ENCODE measurements around the gene TMTC4.
"Not testable (repeated sequence)": the region's sequence is repeated elsewhere in the genome, so short reads cannot be mapped to it uniquely, and the experiment has no call there.

The TMTC4 gene

DNA sequence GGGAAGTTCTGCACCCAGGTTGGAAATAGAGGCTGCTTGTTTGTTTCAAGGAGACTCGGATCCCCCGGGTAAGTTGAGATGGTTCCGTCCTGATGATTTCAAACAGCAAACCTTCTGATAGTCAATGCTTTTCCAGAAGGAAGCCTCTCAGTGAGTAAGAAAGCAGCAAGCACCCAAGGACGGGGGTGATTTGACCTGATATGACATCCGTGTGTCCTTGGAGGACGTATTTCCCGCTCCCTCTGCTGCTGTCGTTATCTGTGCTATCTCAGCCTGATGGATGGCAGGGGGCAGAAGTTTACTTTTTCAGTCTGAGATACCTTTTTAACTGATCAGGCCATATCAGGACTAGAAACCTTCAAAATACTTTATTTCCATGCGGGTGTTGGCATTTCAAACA is 80.3 kb downstream of the TMTC4 start:
- no peak overlapping the region for H3K4me3 ChIP-seq (ENCODE audit: low read length in 2 of 2)

DNA sequence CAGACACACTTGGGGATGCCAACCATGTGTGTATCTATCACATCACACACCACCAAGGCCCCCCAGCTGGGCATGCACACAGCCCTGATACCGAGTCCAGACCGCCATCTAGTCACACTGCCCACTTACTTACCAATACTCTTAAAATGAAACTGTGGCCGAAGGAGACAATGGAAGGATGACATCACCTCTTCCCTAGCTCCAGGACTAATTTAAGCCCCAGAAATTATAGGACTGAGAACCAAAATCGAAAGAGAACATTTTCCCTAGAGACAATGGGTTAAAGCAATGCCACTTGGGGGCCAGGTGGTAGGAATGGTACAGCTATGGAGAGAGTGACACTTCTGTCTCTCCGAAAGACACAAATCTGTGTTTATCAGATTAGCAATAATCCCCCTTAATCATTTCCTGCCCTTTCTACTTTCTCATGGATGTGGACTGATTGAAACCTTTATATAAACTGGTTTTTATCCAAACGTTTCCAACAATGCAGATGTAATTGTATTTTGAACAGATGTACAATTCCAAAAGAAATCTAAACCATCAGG is 85.3 kb downstream of the TMTC4 start:
- H3K27me3 ChIP-seq (ENCODE audit: control insufficient read depth in 2 of 2, insufficient read depth in 2 of 2, low read length in 2 of 2) = no peaks in the 10 kb centered on the region
- peaks cover 5 to 6% of the 10 kb centered on the region in 2 donors for H3K4me1 ChIP-seq (ENCODE audit: control insufficient read depth in 2 of 2, insufficient read depth in 2 of 2, low read length in 2 of 2)
- H3K27ac ChIP-seq (ENCODE audit: low read depth in 2 of 2, low read length in 2 of 2) = no peak overlapping the region
- H3K36me3 ChIP-seq (ENCODE audit: control insufficient read depth in 2 of 2, insufficient read depth in 2 of 2, low read length in 2 of 2) = no peaks in the 10 kb centered on the region
- H3K9me3 ChIP-seq (ENCODE audit: control insufficient read depth in 2 of 2, low read length in 2 of 2) = no peaks in the 10 kb centered on the region
- H3K4me3 ChIP-seq (ENCODE audit: low read length in 2 of 2) = peak overlapping the region in 1 of 2 donors; percentile 80
- no peak overlapping the region for H3K9ac ChIP-seq (ENCODE audit: low read depth in 1 of 2, low read length in 2 of 2)

More for the DNA sequence above, 80.3 kb downstream of the TMTC4 start:
- Histone ChIP-seq H3K9ac (ENCODE audit: low read depth in 1 of 2, low read length in 2 of 2) (no peak overlapping the region), H3K27ac (ENCODE audit: low read depth in 2 of 2, low read length in 2 of 2) (no peak overlapping the region), H3K36me3 (ENCODE audit: control insufficient read depth in 2 of 2, insufficient read depth in 2 of 2, low read length in 2 of 2) (no peaks in the 10 kb centered on the region), H3K4me1 (ENCODE audit: control insufficient read depth in 2 of 2, insufficient read depth in 2 of 2, low read length in 2 of 2) (no peaks in the 10 kb centered on the region), H3K9me3 (ENCODE audit: control insufficient read depth in 2 of 2, low read length in 2 of 2) (no peaks in the 10 kb centered on the region), H3K27me3 (ENCODE audit: control insufficient read depth in 2 of 2, insufficient read depth in 2 of 2, low read length in 2 of 2) (no peaks in the 10 kb centered on the region)

DNA sequence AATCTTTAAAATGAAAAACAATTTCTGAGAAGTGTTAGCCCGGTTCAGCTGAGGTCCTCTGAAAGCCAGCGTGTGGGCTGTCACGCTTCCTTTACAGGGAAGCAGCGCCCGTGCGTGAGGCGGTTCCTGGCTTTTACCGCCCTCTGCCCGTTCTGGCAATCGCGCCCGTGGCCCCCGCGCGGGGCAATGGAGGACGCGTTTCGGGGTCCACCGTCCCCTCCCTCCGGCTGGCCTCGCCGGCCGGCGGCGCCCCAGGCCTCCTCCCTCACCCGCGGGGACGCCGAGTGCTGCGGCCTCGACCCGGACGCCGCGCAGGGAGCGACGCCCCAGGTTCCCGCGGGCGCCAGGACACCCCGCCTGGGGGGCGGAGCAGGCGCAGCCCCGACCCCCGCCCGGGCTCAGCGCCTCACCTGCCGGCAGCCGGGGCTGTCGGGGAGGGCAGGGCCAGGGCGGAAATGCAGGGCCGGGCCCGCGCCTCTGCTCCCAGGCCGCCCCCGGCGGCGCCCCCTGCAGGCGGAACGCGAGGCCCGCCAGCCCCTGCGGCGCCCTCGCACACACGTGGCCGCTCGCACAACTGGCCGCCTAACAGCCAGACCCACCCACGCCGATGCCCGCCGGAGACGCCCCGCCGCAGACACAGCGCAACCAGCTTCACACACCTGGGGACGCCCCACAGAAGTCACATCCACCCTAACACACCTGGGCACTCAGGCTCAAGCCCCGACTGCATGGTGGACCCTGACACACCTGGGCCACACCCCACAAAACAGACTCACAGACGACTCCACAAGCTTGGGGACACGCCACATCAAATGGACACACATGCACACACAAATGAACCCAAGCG is 86.0 kb downstream of the TMTC4 start, which contains the start of gene GGACT:
Gene GGACT (minus strand): TSS at position 459 of the 847 bp plus-strand sequence. CDS start 56,198 bp downstream, outside the sequence.
- H3K9ac ChIP-seq (ENCODE audit: low read depth in 1 of 2, low read length in 2 of 2) = peak within 1 kb of the TSS; percentile 75 to 81
- no peaks in the 10 kb centered on the region for H3K27me3 ChIP-seq (ENCODE audit: control insufficient read depth in 2 of 2, insufficient read depth in 2 of 2, low read length in 2 of 2)
- no peaks in the 10 kb centered on the region for H3K9me3 ChIP-seq (ENCODE audit: control insufficient read depth in 2 of 2, low read length in 2 of 2)
- H3K27ac ChIP-seq (ENCODE audit: low read depth in 2 of 2, low read length in 2 of 2) = peak within 1 kb of the TSS; percentile 65 to 67
- H3K4me1 ChIP-seq (ENCODE audit: control insufficient read depth in 2 of 2, insufficient read depth in 2 of 2, low read length in 2 of 2) = peaks cover 5 to 6% of the 10 kb centered on the region in 2 donors
- peak within 1 kb of the TSS; percentile 73 to 80 for H3K4me3 ChIP-seq (ENCODE audit: low read length in 2 of 2)
- no peaks in the 10 kb centered on the region for H3K36me3 ChIP-seq (ENCODE audit: control insufficient read depth in 2 of 2, insufficient read depth in 2 of 2, low read length in 2 of 2)

DNA sequence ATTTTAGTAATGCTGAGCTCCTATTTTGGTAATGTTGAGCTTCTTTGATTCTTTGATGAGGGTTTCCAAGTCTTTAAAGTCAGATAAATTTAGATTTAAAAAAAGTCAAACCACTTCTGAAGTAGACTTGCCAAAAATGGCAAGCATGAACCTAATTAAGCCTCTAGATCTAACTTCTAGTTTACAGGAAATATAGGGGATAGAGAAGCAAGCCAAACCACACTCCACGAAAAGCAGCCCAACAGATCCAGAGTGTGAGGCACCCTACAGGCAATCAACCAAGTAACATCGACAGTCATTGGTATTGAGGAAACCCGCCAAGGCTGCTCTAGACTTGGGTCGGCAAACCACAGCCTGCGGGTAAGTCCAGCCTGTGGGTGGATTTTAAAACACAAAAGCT is 89.7 kb downstream of the TMTC4 start:
- Histone ChIP-seq H3K36me3 (ENCODE audit: control insufficient read depth in 2 of 2, insufficient read depth in 2 of 2, low read length in 2 of 2) (peaks cover 7 to 12% of the 10 kb centered on the region in 2 donors), H3K27me3 (ENCODE audit: control insufficient read depth in 2 of 2, insufficient read depth in 2 of 2, low read length in 2 of 2) (no peaks in the 10 kb centered on the region)

DNA sequence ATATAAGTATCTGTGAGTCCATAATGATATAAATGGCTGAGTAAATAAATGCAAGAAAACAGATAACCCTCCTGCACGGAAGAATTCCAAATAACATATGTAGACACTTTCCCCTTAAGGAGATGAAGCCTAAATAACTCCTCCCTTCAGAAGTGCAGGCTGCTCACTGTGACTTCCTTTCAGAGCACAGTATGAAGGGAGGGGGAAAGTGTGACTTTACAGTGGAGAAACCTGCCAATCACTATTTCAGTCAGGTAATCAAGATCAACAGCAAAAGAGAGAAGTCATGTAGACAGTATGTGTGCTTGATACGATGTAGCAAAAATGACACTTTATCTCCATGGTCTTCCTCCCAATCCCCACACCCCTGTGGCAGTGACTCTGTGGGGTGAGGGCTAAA is 93.1 kb downstream of the TMTC4 start:
- H3K36me3 ChIP-seq (ENCODE audit: control insufficient read depth in 2 of 2, insufficient read depth in 2 of 2, low read length in 2 of 2) = peaks cover 7 to 12% of the 10 kb centered on the region in 2 donors
- no peaks in the 10 kb centered on the region for H3K4me1 ChIP-seq (ENCODE audit: control insufficient read depth in 2 of 2, insufficient read depth in 2 of 2, low read length in 2 of 2)

More for the DNA sequence above, 89.7 kb downstream of the TMTC4 start:
- Histone ChIP-seq H3K9ac (ENCODE audit: low read depth in 1 of 2, low read length in 2 of 2) (no peak overlapping the region), H3K27ac (ENCODE audit: low read depth in 2 of 2, low read length in 2 of 2) (no peak overlapping the region), H3K4me1 (ENCODE audit: control insufficient read depth in 2 of 2, insufficient read depth in 2 of 2, low read length in 2 of 2) (peaks cover 5 to 6% of the 10 kb centered on the region in 2 donors), H3K4me3 (ENCODE audit: low read length in 2 of 2) (no peak overlapping the region), H3K9me3 (ENCODE audit: control insufficient read depth in 2 of 2, low read length in 2 of 2) (no peaks in the 10 kb centered on the region)

DNA sequence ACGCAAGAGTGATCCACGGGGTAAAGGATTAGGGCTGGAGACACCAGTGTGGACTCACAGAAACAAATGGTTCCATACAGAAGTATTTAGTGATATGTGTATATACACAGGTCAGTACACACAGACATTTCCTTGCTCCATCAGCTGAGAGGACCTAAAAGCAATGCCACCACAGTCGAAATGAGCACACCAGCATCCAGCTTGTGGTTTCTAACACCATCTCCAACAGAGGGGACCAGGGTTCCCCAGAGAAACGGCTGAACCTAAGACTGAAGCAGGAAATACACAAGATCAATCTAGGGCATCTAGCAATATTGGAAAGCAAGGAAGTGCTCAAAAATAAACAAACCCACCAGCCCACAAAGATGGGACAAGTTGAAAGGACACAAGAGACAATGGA is 93.6 kb downstream of the TMTC4 start:
- Histone ChIP-seq H3K9ac (ENCODE audit: low read depth in 1 of 2, low read length in 2 of 2) (no peak overlapping the region), H3K4me3 (ENCODE audit: low read length in 2 of 2) (no peak overlapping the region), H3K27ac (ENCODE audit: low read depth in 2 of 2, low read length in 2 of 2) (no peak overlapping the region), H3K36me3 (ENCODE audit: control insufficient read depth in 2 of 2, insufficient read depth in 2 of 2, low read length in 2 of 2) (peaks cover 7 to 12% of the 10 kb centered on the region in 2 donors), H3K9me3 (ENCODE audit: control insufficient read depth in 2 of 2, low read length in 2 of 2) (no peaks in the 10 kb centered on the region), H3K27me3 (ENCODE audit: control insufficient read depth in 2 of 2, insufficient read depth in 2 of 2, low read length in 2 of 2) (no peaks in the 10 kb centered on the region), H3K4me1 (ENCODE audit: control insufficient read depth in 2 of 2, insufficient read depth in 2 of 2, low read length in 2 of 2) (no peaks in the 10 kb centered on the region)

More for the DNA sequence above, 93.1 kb downstream of the TMTC4 start:
- no peaks in the 10 kb centered on the region for H3K27me3 ChIP-seq (ENCODE audit: control insufficient read depth in 2 of 2, insufficient read depth in 2 of 2, low read length in 2 of 2)
- no peak overlapping the region for H3K27ac ChIP-seq (ENCODE audit: low read depth in 2 of 2, low read length in 2 of 2)
- no peak overlapping the region for H3K9ac ChIP-seq (ENCODE audit: low read depth in 1 of 2, low read length in 2 of 2)
- H3K4me3 ChIP-seq (ENCODE audit: low read length in 2 of 2) = no peak overlapping the region
- no peaks in the 10 kb centered on the region for H3K9me3 ChIP-seq (ENCODE audit: control insufficient read depth in 2 of 2, low read length in 2 of 2)

DNA sequence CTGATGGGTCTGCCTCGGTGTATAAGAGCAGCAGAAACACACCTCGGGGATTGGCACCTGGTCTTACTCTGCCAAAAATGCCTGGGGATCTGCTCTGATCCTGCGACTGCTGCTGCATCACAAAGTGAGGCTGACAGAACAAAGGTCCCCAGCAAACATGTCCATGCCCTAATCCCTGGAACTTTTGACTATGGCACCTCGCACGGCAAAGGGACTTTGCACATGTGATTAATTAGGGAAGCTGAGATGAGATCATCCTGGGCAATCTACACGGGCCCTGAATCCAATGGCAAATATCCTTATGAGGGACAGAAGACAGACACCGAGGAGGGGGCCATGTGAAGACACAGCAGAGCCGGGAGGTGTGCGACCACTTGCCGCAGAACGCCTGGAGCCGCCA is 94.5 kb downstream of the TMTC4 start:
- H3K9me3 ChIP-seq (ENCODE audit: control insufficient read depth in 2 of 2, low read length in 2 of 2) = no peaks in the 10 kb centered on the region
- H3K4me3 ChIP-seq (ENCODE audit: low read length in 2 of 2) = no peak overlapping the region
- no peak overlapping the region for H3K27ac ChIP-seq (ENCODE audit: low read depth in 2 of 2, low read length in 2 of 2)
- peaks cover 7 to 12% of the 10 kb centered on the region in 2 donors for H3K36me3 ChIP-seq (ENCODE audit: control insufficient read depth in 2 of 2, insufficient read depth in 2 of 2, low read length in 2 of 2)
- no peaks in the 10 kb centered on the region for H3K4me1 ChIP-seq (ENCODE audit: control insufficient read depth in 2 of 2, insufficient read depth in 2 of 2, low read length in 2 of 2)
- no peak overlapping the region for H3K9ac ChIP-seq (ENCODE audit: low read depth in 1 of 2, low read length in 2 of 2)
- H3K27me3 ChIP-seq (ENCODE audit: control insufficient read depth in 2 of 2, insufficient read depth in 2 of 2, low read length in 2 of 2) = no peaks in the 10 kb centered on the region

DNA sequence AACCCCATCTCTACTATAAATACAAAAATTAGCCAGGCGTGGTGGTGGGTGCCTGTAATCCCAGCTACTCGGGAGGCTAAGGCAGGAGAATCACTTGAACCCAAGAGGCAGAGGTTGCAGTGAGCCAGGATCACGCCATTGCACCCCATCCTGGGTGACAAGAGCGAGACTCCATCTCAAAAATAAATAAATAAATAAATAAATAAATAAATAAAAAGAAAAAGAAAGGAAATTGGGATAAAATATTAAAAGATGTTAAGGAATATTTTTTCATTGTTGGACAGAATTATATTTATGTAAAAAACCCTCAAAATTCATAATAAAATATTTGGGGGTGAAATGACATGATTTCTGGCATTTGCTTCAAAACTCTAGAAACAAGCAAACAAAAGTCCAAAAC is 97.4 kb downstream of the TMTC4 start:
- not testable (repeated sequence) for H3K4me3 ChIP-seq (ENCODE audit: low read length in 2 of 2); H3K4me1 ChIP-seq (ENCODE audit: control insufficient read depth in 2 of 2, insufficient read depth in 2 of 2, low read length in 2 of 2); H3K27me3 ChIP-seq (ENCODE audit: control insufficient read depth in 2 of 2, insufficient read depth in 2 of 2, low read length in 2 of 2); H3K9ac ChIP-seq (ENCODE audit: low read depth in 1 of 2, low read length in 2 of 2); H3K27ac ChIP-seq (ENCODE audit: low read depth in 2 of 2, low read length in 2 of 2); H3K9me3 ChIP-seq (ENCODE audit: control insufficient read depth in 2 of 2, low read length in 2 of 2); H3K36me3 ChIP-seq (ENCODE audit: control insufficient read depth in 2 of 2, insufficient read depth in 2 of 2, low read length in 2 of 2)

DNA sequence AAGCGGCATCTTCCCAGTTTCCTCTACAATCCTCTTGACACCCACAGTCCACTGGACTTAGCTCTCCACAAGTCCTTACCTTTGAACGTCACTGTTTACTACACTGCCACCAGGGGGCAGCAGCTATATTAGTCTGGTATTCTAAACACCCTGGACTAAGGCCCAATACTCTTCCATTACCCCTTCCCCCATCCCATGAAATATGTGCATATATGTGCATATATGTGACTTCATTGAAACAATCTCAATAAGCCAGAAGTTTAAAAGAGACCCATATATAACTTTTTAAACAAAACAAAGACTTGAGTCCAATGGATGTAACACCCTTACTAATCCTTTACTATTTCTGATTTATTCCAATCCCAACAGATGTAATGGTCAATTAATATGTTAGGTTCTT is 101.5 kb downstream of the TMTC4 start:
- H3K36me3 ChIP-seq (ENCODE audit: control insufficient read depth in 2 of 2, insufficient read depth in 2 of 2, low read length in 2 of 2) = no peaks in the 10 kb centered on the region
- no peaks in the 10 kb centered on the region for H3K9me3 ChIP-seq (ENCODE audit: control insufficient read depth in 2 of 2, low read length in 2 of 2)
- no peak overlapping the region for H3K27ac ChIP-seq (ENCODE audit: low read depth in 2 of 2, low read length in 2 of 2)
- H3K4me3 ChIP-seq (ENCODE audit: low read length in 2 of 2) = no peak overlapping the region
- no peak overlapping the region for H3K9ac ChIP-seq (ENCODE audit: low read depth in 1 of 2, low read length in 2 of 2)
- no peaks in the 10 kb centered on the region for H3K4me1 ChIP-seq (ENCODE audit: control insufficient read depth in 2 of 2, insufficient read depth in 2 of 2, low read length in 2 of 2)
- H3K27me3 ChIP-seq (ENCODE audit: control insufficient read depth in 2 of 2, insufficient read depth in 2 of 2, low read length in 2 of 2) = no peaks in the 10 kb centered on the region

DNA sequence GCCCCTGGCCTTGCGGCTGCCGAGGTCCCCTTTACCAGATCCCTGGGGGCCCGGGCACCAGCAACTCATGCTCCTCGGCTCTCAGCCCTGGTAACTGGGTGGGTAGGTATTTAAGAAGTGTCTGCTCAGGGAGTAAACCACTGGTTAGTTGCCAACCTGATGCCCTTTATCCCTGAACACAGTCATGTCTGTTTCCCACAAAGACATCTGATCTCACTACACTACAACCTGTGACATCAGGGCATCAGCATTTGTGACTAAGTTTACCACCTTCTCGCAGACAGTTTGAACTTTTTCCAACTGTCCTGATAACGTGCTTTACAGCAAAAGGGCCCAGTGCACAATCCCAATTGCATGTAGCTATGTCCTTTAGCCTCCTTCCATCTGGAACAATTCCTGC is 108.1 kb downstream of the TMTC4 start:
- peaks cover 0 to 2% of the 10 kb centered on the region in 2 donors for H3K9me3 ChIP-seq (ENCODE audit: control insufficient read depth in 2 of 2, low read length in 2 of 2)
- no peak overlapping the region for H3K27ac ChIP-seq (ENCODE audit: low read depth in 2 of 2, low read length in 2 of 2)
- H3K27me3 ChIP-seq (ENCODE audit: control insufficient read depth in 2 of 2, insufficient read depth in 2 of 2, low read length in 2 of 2) = no peaks in the 10 kb centered on the region
- no peaks in the 10 kb centered on the region for H3K36me3 ChIP-seq (ENCODE audit: control insufficient read depth in 2 of 2, insufficient read depth in 2 of 2, low read length in 2 of 2)
- H3K4me1 ChIP-seq (ENCODE audit: control insufficient read depth in 2 of 2, insufficient read depth in 2 of 2, low read length in 2 of 2) = no peaks in the 10 kb centered on the region
- no peak overlapping the region for H3K4me3 ChIP-seq (ENCODE audit: low read length in 2 of 2)
- no peak overlapping the region for H3K9ac ChIP-seq (ENCODE audit: low read depth in 1 of 2, low read length in 2 of 2)

Data from mucosa of rectum (tissue), 2 donors.